HG02571 (cell line): Measurements from ENCODE around the gene PCGF5.
A peak's percentile ranks its signal among the peaks of the same experiment; 100 is the strongest.
"Not testable (repeated sequence)": the region's sequence is repeated elsewhere in the genome, so short reads cannot be mapped to it uniquely, and the experiment has no call there.

Experiments used
- ATAC-seq: cut with Tn5 transposase; IDR thresholded peaks from one replicate; pipeline ENCODE4 v1.9.1; 2021; ENCODE audit warnings: mild to moderate bottlenecking, moderate library complexity; ENCODE audit not compliant: unreplicated experiment

PCGF5 gene

DNA sequence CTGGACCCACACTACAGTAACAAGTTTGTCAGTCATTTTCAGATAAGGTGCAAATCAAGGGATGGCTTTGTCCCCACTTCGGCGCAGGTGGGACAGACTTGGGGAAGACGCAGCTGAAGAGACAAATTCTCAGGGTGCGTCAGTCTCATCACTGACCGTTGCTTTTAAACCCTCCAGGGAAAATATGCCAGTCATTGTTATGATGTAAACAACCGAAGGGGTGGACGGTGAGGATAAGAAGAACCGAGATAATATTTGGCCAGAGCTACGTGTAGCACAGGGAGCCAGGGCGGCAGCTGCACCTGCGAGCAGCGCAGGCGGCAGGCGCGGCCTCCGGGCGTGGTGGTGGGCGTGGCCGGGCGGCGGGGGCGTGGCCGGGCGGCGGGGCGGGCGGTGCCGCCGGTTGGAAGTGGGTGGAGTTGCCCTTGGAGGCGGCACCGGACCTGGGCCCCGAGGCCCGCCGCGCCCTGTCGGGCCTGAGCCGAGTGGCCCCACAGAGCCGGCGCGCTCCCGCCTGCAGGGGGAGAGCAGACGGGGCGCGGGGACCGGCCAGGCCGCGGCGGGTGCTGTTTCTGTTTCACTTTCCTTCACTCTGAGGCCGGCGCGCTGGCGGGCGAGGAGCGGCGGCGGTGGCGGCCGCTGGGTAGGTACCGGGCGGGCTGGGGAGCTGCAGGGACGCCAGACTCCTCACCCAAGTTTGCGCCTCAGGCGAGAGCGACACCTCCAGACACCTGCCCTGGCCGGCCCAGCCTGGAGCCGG, at the start of gene PCGF5:
Gene PCGF5, plus strand, starts transcription at position 470 of the 760 bp plus-strand sequence. CDS start 2,209 bp downstream, outside the sequence.
- ATAC-seq = peak; percentile 95

DNA sequence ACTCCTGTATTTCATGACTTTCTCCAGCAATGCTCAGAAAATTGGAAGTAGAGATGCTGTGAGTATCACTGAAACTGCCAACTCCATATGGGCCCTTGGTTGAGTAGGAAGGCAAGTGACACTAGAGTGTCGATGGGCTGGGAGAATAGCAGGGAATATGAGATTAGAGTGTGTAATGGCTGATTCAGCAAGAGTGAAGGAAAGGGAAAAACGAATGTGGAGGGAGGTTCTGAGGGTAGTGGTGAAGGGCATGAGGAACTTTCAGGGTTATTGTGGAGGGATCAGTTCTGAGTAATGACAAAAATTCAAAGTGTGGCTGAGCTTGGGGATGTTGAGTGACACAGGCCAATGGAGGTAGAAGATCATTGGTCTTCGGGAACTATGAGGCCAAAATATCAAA, 49.0 kb upstream of the PCGF5 start:
- ATAC-seq = no peak

DNA sequence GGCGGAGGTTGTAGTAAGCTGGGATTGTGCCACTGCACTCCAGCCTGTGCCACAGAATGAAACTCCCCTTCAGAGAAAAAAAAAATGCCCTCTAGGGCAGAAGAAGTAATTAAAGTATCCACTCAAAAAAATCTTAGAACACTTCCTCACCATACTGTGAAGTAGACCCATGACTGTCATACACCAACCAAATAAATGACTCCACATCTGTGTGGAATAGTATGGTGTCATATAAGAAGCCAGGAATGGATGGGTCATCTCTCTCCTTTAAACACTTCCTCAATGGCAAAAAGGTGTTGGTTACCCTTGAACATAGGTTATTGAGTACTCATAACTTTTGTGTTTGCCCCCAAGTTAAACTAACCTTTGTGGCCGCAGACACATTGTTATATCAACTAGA, 48.1 kb upstream of the PCGF5 start:
- ATAC-seq = no peak

DNA sequence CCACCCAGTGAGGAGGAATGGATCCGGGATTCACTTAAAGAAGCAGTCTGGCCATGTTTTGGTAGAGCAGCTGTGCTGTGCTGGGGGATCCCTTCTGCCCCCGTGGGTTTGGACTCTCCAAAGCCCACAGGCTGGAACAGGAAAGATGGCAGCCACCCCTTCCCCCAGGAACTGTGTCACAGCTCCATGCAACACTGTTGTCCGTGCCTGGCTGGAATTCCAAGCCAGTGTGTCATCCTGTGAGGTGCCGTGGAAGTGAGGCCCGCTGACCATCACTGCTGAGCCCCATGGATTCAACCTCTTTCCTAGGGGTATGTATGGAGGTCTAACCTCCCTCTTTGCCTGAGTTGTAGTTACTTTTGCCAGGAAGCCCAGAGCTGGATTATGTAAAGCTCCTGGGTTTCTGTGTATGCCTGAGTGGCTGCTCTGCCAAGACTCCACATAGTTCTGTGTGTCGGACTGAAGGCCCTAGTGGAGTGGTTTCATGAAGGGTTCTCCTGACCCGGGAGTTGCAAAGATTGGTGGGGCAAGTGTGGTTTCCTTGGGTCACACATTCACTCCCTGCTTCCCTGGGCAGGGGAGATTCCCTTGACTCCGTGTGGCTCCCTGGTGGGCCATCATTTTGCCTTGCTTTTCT, 35.1 kb upstream of the PCGF5 start:
- no peak for ATAC-seq

DNA sequence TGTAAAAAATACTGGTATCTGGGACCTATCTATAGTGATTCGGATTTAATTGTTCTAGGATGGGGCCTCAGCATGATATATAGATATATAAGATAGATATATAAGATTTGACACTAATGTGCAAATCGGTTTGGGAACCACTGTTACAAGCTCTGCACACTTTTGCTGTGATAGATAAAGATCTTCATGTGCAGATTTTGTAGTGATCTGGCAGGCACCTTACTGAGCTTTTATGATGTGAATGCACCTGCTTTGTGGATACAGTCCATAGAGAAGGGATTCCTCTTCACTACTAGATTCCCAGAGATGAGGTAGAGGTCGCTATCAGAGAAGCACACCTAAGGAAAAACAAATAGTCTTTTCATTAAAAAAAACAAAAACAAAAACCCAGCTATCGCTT, 33.3 kb upstream of the PCGF5 start:
- ATAC-seq = no peak

DNA sequence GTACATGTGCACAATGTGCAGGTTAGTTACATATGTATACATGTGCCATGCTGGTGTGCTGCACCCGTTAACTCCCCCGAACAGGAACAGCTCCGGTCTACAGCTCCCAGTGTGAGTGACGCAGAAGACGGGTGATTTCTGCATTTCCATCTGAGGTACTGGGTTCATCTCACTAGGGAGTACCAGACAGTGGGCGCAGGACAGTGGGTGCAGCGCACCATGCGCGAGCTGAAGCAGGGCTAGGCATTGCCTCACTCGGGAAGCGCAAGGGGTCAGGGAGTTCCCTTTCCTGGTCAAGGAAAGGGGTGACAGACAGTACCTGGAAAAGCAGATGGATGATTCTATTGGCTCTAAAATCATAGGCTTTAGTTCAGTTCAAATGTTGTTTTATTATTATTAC, 32.5 kb upstream of the PCGF5 start:
- ATAC-seq = not testable (repeated sequence)

DNA sequence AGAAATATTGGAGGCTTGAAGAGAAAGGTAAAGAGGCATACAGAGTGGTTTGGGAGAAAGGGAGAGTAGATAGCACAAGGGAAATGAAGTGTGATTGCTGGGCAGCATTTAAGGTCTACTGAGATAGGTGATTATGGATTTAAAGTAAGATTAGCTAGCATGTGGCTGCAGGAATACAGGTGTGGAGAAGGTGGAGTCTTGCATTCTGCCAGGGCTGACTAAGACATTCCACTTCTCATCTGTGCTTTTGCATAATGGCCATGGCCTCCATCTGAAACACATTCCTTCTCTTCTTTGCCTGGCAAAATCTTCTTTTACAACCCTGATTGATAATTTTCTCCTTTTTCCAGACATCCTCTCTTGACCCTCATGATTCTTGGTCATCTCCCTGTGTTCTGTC, 31.6 kb upstream of the PCGF5 start:
- ATAC-seq = no peak

DNA sequence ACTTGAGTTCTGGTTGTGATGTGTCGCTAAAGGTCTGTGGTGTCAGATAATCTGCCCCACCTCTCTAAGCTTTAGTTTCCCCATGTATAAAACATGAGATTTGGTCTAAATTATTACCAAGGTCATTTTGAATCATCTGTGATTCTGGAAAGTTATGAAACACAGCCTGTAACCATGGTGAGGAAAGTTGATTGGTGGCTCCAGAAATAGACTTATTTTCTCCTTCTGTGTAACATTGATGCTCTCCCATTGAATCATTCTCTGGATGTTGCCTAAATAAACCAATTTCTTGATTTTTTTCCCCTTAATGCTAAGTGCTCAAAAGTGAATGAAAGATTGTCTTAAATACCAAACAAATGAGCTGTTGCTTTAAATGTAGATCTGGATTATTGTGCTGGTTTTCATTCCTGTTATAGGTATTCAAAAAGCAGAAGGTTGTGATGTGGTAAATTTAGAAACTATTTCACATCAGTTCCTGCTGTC, 30.0 kb upstream of the PCGF5 start:
- no peak for ATAC-seq

DNA sequence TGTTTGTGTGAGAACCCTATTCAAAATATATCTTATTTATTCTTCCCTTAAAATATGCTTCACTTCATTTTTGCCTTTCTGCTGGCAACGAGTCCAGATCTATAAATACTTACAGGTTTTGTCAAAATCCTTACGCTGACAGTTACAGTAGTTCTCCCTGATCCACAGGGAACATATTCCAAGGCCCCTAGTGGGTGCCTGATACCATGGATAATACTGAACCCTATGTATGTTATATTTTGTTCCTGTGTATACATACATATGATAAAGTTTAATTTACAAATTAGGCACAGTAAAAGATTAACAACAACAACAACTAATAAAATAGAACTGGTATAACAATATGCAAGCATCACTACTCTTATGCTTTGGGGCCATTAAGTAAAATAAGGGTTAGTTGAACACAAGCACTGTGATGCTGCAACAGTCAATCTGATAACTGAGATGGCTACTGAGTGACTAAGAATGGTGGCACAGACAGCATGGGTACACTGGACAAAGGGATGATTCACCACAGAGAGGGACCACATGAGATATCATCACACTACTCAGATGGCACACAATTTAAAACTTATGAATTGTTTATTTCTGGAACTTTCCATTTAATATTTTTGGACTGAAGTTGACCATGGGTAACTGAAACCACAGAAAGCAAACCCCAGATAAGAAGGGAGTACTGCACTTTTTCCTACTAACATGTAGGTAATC, 29.4 kb upstream of the PCGF5 start:
- peak; percentile 76 for ATAC-seq

DNA sequence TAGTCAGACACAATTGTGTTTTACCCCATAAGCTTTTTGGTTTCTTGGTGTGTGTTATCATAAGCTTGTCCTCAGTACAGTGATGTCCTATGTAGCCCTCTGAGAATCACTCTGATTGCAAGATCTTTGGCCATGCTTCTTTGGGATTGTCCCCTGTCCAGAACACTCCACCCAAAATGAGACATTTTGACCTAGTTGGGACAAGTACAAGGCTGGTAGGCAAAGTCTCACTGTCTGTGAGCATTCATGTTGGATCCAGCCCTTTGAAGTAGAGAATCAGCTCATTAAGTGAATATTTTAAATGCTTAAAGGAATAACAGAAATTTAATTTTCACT, 28.9 kb upstream of the PCGF5 start:
- no peak for ATAC-seq

DNA sequence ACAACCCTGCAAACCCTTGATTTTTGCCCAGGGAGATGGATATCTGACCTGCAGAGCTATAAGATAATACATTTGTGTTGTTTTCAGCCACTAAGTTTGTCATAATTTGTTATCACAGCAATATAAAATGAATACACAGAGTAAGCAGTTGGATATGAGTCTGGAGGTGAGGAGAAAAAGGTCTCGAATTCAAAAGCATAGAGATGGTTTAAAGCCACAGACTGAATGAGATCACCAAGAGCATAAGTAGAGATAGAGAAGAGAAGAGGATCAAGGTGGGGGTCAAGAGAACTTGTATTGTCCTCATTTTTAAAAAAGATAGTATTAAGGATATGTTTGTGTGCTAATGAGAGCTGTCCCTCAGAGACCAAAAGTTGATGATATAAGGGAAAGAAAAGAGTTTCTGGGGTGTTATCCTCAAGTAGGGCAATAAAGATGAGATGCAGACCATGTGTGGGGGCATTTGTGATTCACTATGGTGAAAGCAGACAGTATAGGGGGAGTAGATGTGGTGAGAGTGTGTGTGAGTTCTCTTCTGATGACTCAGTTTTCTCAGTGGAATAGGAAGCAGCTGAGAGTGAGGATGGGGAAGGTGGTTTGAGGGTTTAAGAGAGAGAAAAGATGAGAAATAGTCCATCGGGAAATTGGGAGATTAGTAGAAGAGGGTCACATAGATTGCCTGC, 25.8 kb upstream of the PCGF5 start:
- ATAC-seq = no peak

DNA sequence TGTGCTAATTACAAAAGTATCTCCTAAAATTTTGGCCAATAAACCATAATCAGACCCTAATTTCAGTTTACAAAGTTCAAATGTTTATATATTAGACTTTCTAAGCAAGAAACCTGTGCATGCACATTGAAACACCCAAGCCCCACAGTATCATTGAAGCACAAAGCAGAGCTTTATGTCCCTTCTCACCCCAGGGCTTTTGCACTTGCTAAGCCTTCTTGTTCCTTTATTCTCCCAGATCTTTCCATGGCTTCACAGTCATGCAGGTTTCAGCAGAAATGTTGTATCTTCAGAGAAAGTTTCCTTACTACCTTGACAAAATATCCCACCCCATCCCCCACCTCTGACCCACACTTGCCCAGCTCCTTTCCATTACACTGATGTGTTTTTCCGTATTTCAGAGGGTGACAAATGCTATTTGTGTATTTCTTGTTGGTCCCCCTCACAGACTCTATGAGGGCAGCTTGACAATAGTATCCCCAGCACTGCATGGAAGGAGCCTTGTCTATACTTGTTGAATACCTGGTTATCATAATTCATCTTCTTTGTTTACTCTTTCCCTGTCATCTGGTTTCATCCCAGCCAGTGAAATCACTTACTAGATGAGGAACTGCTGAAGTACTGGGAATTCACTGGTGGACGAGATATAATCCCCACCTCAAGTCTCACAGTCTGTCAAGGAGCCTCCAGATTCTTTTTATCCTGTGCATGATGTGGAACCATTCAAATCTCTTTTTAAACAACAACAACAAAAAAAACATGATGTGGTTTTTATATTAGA, 24.0 kb upstream of the PCGF5 start:
- ATAC-seq = no peak

DNA sequence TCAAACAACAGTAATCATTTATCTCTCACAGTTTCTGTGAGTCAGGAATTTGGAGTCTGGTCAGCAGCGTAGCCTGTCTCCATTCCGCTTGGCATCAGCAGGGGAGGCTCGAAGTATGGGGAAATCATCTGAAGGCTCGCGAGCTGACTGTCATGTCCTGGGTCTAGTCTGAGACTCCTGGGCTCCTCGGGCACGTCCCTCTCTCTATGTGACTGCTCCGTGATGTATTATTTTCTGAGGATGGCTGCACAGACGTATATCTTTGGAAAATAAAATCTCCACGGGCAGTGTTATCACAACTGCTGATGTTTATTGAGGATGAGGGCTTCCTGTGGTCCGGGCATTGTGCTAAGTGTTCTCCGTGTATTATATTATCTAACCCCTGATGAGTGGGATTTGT, 23.3 kb upstream of the PCGF5 start:
- no peak for ATAC-seq

DNA sequence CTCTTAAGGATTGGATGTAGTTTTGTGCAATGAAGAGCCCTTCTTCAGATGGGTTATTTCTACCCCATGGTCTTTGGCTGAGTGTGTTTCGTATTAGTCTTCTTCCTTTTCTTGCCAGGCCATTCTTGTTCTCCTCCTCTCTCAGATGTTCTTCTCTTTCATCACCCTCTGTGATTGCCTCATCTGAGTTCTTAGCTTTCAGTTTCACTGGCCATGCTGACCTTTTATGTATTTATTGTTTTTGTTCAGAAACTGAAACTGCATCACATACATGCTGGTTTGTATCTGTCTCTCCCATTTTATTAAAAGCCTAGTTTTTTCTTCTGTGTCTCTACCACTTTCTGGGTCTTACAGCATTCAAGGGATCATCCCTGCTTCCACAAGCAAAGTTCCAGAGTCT, 21.7 kb upstream of the PCGF5 start:
- ATAC-seq = peak; percentile 70

DNA sequence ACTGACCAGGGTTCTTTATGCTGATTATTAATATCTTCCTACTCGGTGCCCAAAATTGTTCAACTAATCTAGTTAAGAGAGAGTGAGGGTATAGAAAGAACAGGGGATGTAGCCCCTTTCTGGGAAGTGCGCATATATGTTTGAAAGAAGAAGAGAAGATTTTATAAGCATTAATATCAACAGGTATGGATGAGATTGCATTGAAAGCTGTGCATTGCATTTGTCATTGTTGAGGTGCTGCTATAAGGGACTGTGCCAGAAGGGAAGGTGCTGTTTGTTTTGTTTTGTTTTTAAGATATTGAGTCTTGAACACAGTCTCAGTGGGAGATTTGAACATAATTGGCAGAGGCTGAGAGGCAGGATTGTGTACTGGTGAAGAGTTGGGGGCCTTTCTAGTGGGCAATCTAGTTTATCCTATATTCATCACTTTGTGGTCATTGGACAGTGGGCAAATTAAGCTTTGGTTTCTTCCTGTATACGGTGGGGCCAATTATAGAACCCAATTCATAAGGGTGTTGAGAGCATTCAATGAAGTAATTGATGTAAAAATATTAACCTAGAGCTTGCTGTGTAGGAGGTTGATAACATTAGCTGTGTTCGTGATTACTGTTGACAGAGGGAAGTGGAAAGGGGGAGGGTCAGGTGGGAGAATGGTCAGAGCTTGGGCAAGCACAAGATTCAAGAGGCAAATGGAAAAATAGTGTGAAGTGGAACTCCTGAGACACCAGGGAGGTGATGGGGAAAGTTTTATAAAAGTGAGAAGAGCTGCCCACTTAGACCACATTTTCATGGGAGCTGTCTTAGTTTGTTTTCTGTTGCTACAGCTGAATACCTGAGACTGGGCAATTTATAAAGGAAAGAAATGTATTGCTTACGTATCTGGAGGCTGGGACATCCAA, 19.9 kb upstream of the PCGF5 start:
- ATAC-seq = peak; percentile 7

DNA sequence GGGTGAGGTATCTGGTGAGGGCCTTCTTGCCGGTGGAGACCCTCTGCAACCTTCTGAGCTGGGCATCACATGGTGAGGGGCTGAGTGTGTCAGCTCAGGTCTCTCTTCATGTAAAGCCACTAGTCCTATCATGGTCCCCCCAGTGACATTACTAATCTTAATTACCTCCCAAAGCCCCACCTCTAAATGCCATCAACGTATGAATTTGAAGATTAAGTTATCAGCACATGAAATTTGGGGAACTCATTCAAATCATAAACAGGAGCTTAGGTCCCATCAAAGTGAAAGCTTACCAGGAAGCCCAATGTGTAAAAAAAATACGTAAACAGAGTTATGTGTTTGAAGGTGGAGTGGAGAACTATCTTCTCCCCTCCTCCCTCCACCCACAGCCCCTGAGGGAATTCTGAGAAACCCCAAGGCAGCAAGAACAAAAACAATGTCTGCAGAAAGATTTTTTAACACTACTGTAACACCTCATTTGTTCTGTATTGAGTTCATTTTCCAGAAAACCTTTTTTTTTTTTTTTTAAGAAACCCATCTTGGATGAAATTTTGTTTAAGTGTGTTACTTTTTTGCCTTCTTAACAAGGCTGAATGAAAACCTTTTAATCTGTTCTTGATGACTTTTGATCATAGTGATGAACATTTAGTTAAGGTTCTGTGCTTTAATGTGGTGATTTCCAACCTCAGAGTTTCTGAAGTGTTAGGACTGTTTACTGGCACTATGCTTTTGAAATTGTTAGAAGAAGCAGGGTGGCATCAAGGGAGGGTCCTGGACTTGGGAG, 19.1 kb upstream of the PCGF5 start:
- ATAC-seq = peak; percentile 42

DNA sequence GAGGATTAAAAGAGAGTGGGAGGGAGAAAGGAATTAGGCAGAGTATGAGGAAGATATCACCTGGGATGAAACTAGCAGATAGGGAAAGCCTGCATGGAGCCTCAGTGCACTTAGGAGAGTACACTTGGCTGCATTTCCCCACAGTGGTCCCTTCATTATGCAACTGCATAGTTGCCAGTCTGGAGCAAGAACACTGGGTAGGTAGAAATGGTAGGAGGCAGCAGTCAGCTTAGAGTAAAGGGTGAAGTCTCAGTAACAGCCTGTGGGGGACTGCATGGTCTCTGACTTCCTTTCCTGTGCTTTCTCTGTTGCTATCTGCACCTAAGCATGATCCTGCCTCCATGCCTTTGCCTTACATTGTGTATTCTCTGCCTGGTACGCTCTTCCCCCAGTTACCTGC, 14.0 kb upstream of the PCGF5 start:
- peak; percentile 32 for ATAC-seq

DNA sequence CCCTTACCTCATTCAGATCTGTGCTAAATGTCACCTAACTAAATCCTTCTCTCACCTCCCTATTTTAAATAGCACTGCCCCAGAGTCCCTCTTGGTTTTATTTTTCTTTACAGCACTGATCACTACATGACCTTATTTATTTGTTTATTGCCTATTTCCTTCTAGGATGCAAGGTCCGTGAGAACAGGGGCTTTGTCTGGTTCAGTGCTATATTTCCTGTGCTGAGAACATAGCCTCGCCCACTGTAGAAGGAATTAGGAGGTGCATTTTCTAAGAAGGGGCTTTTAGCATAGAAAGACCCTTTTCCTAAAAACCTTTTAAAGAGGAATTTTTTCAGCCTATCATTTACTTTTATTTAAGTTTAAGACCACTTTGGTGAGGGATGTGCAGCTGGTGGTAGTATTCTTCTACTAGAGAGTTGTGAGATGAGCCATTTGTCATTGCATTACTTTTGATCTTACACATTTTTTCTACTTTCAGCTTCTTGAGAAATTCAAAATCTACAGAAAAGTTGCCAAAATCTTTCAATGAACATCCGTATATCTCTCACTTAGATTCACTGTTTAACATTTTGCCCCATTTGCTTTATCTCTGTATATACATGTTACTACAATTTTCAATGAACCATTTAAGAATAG, 13.5 kb upstream of the PCGF5 start:
- peak; percentile 0 for ATAC-seq
